GM19099 (cell line): Measurements from ENCODE around the gene NSUN7.

ENCODE experiments used
- POLR2A ChIP-seq: IDR thresholded peaks from 3 replicates; pipeline ENCODE4 v1.6.1; 2011; ENCODE audit warnings: low read depth; ENCODE audit not compliant: insufficient read length; ENCODE audit errors: extremely low read depth

Gene NSUN7

GRCh38 chr4:40845154-40845835, 95.5 kb downstream of the NSUN7 start:
- TF ChIP-seq POLR2A: no peak

GRCh38 chr4:40846532-40846931, 96.8 kb downstream of the NSUN7 start:
- no peak for TF ChIP-seq POLR2A

GRCh38 chr4:40848251-40848650, 98.5 kb downstream of the NSUN7 start:
- TF ChIP-seq POLR2A: no peak

GRCh38 chr4:40848940-40849339, 99.2 kb downstream of the NSUN7 start:
- TF ChIP-seq POLR2A: no peak

- no peak for TF ChIP-seq POLR2A
These were observed 100.7 kb downstream of the NSUN7 start for GRCh38 chr4:40850496-40850895.

GRCh38 chr4:40856277-40856839, 106.6 kb downstream of the NSUN7 start:
- no peak for TF ChIP-seq POLR2A

GRCh38 chr4:40856840-40857362, 107.1 kb downstream of the NSUN7 start:
- TF ChIP-seq POLR2A: no peak

GRCh38 chr4:40857956-40858355, 108.2 kb downstream of the NSUN7 start:
- TF ChIP-seq POLR2A: no peak

GRCh38 chr4:40858962-40859361, 109.2 kb downstream of the NSUN7 start:
- TF ChIP-seq POLR2A: no peak
